ENCODE measurements around the gene RTL5. TPM values are rescaled to one million over a fixed set of nuclear protein-coding genes. Genes with fewer than 3 reads are reported as not detected.

Gene RTL5
- total and polyA plus RNA-seq, 2 experiments from 2014 or later, result 1.5 to 1.8 TPM

DNA sequence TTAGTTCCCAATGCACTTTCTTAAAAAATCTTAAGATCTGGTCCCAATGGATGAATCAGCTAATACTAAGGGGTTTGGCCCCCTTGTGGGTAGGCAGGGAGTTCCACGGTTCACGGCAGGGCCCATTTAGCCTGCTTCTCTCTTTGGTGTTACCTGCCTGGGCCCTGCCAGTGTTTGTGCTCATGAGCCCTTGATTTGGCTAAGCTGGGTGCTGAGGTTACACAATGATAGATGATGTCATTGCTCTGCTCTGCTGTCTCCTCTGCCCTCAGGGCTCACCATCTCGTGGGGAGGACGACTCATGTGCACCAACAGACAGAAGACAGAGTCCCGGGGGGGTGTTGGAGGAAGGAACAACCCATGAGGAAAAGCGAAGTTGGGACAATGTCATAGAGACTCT, 24.4 kb downstream of the RTL5 start:
- Histone ChIP-seq H3K4me3 (no peak overlapping the region), H3K36me3 (ENCODE audit: low read depth) (no peaks in the 10 kb centered on the region), H3K9me2 (ENCODE audit: insufficient read depth) (no peaks in the 10 kb centered on the region), H3K9me3 (ENCODE audit: low read depth) (no peaks in the 10 kb centered on the region), H2AFZ (no peak overlapping the region), H3K9ac (no peak overlapping the region), H3K4me1 (ENCODE audit: insufficient read depth) (no peaks in the 10 kb centered on the region), H3K27me3 (replicated peaks; ENCODE audit: insufficient read depth) (no peaks in the 10 kb centered on the region), H3K4me2 (ENCODE audit: unreplicated experiment) (no peak overlapping the region), H3K27ac (no peak overlapping the region), H3K79me2 (ENCODE audit: insufficient read depth) (no peaks in the 10 kb centered on the region), H4K20me1 (ENCODE audit: insufficient read depth) (no peaks in the 10 kb centered on the region), H3F3A (ENCODE audit: insufficient read depth) (no peaks in the 10 kb centered on the region)
- TF ChIP-seq EZH2phosphoT487 (IDR thresholded peaks at IDR 0.05; ENCODE audit: insufficient read depth, low read depth) (no peak), EZH2 (IDR thresholded peaks at IDR 0.05; ENCODE audit: insufficient read depth, poor library complexity, severe bottlenecking) (no peak)
- in situ Hi-C loops (cut with MboI), result no loop called here
- 62% methylated on average over 6 of the region's 6 CpGs for WGBS, 2 experiments (ENCODE audit: low coverage in 1 of 2, low lambda C conversion rate in 2 of 2, missing lambda C conversion rate in 2 of 2)
- DNase-seq, result peak; percentile 81

DNA sequence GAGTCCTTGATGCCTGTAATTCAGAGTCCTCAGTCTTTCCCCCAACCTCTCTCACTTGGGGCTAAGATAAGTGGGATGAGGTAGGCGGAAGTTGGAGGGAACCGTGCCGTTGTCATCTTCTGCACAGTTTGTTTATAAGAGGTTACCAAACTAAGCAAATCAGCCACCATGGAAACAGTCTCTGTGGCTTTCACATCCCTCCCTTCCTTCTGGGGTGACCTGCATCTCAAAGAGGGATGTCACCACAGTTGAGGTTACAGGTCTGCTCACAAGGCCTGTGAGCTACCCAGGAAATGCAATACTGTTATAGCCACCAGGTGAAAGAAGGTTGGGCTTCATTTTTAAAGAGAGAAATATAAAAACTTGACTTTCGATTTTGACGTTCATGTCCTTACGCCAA, 26.3 kb downstream of the RTL5 start:
- WGBS, 2 experiments (ENCODE audit: low coverage in 1 of 2, low lambda C conversion rate in 2 of 2, missing lambda C conversion rate in 2 of 2), result 84 to 85% methylated on average over 6 of the region's 6 CpGs
- no peak for DNase-seq
- H3K9ac ChIP-seq, result no peak overlapping the region
- H4K20me1 ChIP-seq (ENCODE audit: insufficient read depth), result no peaks in the 10 kb centered on the region
- in situ Hi-C loops (cut with MboI), result no loop called here
- no peak overlapping the region for H3K27ac ChIP-seq
- no peaks in the 10 kb centered on the region for H3K79me2 ChIP-seq (ENCODE audit: insufficient read depth)
- no peak overlapping the region for H2AFZ ChIP-seq
- H3F3A ChIP-seq (ENCODE audit: insufficient read depth), result no peaks in the 10 kb centered on the region
- no peaks in the 10 kb centered on the region for H3K4me1 ChIP-seq (ENCODE audit: insufficient read depth)
- H3K4me3 ChIP-seq, result no peak overlapping the region
- no peaks in the 10 kb centered on the region for H3K9me2 ChIP-seq (ENCODE audit: insufficient read depth)
- no peaks in the 10 kb centered on the region for H3K27me3 ChIP-seq (replicated peaks; ENCODE audit: insufficient read depth)
- H3K9me3 ChIP-seq (ENCODE audit: low read depth), result no peaks in the 10 kb centered on the region
- no peak for TF ChIP-seq EZH2phosphoT487 (IDR thresholded peaks at IDR 0.05; ENCODE audit: insufficient read depth, low read depth)
- H3K4me2 ChIP-seq (ENCODE audit: unreplicated experiment), result no peak overlapping the region
- H3K36me3 ChIP-seq (ENCODE audit: low read depth), result no peaks in the 10 kb centered on the region

DNA sequence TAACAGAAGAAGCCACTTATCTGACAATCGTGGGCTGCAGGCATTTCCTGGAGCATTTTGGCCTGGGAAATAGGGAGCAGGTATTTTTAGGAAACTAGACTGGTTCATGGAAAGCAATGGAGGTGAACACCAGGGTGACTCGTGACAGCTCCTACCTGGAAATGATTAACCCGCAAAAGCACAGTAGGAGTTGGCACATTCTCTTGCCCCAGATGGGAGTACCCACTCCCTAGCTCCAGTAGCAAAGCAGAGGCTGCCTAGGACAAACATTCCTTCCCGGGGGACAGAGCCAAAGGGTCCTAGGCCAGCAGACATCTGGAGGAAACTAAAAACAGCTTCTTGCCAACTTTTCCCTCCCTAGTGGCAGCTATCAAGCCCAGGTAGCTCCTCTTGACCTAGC, 29.0 kb downstream of the RTL5 start:
- no peaks in the 10 kb centered on the region for H4K20me1 ChIP-seq (ENCODE audit: insufficient read depth)
- no peaks in the 10 kb centered on the region for H3K4me1 ChIP-seq (ENCODE audit: insufficient read depth)
- H3K27ac ChIP-seq, result no peak overlapping the region
- no peaks in the 10 kb centered on the region for H3K9me3 ChIP-seq (ENCODE audit: low read depth)
- no peak overlapping the region for H3K4me3 ChIP-seq
- H3K4me2 ChIP-seq (ENCODE audit: unreplicated experiment), result no peak overlapping the region
- H3F3A ChIP-seq (ENCODE audit: insufficient read depth), result no peaks in the 10 kb centered on the region
- DNase-seq, result no peak
- in situ Hi-C loops (cut with MboI), result no loop called here
- no peak overlapping the region for H2AFZ ChIP-seq
- no peaks in the 10 kb centered on the region for H3K27me3 ChIP-seq (replicated peaks; ENCODE audit: insufficient read depth)
- H3K9ac ChIP-seq, result no peak overlapping the region
- WGBS, 2 experiments (ENCODE audit: low coverage in 1 of 2, low lambda C conversion rate in 2 of 2, missing lambda C conversion rate in 2 of 2), result 88 to 90% methylated on average over 2 to 3 of the region's 4 CpGs
- TF ChIP-seq EZH2 (IDR thresholded peaks at IDR 0.05; ENCODE audit: insufficient read depth, poor library complexity, severe bottlenecking) (no peak), EZH2phosphoT487 (IDR thresholded peaks at IDR 0.05; ENCODE audit: insufficient read depth, low read depth) (no peak)
- H3K79me2 ChIP-seq (ENCODE audit: insufficient read depth), result no peaks in the 10 kb centered on the region
- H3K36me3 ChIP-seq (ENCODE audit: low read depth), result no peaks in the 10 kb centered on the region
- no peaks in the 10 kb centered on the region for H3K9me2 ChIP-seq (ENCODE audit: insufficient read depth)

DNA sequence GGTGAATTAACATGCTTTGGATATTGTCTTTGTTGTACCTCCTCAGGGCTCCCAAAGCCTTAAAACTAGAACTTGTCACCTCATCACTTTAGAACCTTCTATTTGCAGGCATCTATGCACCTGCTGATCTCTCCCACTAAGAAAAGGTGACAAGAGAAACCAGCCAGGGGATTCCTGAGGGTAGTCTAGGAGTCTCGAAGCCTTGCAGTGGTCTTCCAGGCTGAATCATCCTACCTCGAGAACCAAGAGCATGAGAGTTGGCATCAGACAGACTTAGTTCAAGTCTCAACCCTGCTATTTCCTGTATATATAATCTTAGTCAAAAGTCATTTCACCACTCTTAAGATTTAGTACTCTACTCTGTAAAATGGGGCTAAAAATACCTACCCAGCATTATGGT, 29.6 kb downstream of the RTL5 start:
- H3K4me1 ChIP-seq (ENCODE audit: insufficient read depth), result no peaks in the 10 kb centered on the region
- in situ Hi-C loops (cut with MboI), result no loop called here
- H3K9me2 ChIP-seq (ENCODE audit: insufficient read depth), result no peaks in the 10 kb centered on the region
- no peak overlapping the region for H3K27ac ChIP-seq
- no peaks in the 10 kb centered on the region for H3K27me3 ChIP-seq (replicated peaks; ENCODE audit: insufficient read depth)
- H3K9ac ChIP-seq, result no peak overlapping the region
- TF ChIP-seq EZH2 (IDR thresholded peaks at IDR 0.05; ENCODE audit: insufficient read depth, poor library complexity, severe bottlenecking) (no peak), EZH2phosphoT487 (IDR thresholded peaks at IDR 0.05; ENCODE audit: insufficient read depth, low read depth) (no peak)
- no peak overlapping the region for H2AFZ ChIP-seq
- DNase-seq, result no peak
- WGBS, 2 experiments (ENCODE audit: low coverage in 1 of 2, low lambda C conversion rate in 2 of 2, missing lambda C conversion rate in 2 of 2), result 70 to 93% methylated on average over 2 of the region's 2 CpGs
- no peak overlapping the region for H3K4me2 ChIP-seq (ENCODE audit: unreplicated experiment)
- H3F3A ChIP-seq (ENCODE audit: insufficient read depth), result no peaks in the 10 kb centered on the region
- H3K9me3 ChIP-seq (ENCODE audit: low read depth), result no peaks in the 10 kb centered on the region
- H3K4me3 ChIP-seq, result no peak overlapping the region
- H3K36me3 ChIP-seq (ENCODE audit: low read depth), result no peaks in the 10 kb centered on the region
- no peaks in the 10 kb centered on the region for H3K79me2 ChIP-seq (ENCODE audit: insufficient read depth)
- H4K20me1 ChIP-seq (ENCODE audit: insufficient read depth), result no peaks in the 10 kb centered on the region

DNA sequence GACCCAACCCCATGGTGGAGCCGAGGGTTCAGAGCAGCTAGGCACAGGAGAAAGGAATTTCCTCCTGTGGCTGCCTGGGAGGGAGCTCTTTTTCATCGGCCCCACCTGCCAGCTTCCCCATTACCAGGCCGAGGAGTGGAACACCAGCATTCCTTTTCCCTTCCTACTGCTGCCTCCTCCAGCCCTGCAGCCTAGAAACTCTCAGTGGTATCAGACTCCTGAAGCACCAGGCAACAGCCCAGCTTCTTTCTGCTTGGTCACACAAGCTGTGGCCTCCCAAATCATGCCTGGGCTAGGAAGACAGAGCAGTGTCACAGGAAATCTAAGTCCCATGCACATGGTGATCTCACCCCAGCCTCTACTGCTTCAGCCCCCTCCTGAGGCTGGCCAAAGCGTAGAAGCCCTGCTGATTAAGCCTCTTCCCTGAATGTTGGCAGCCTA, 30.1 kb downstream of the RTL5 start:
- H2AFZ ChIP-seq, result no peak overlapping the region
- in situ Hi-C loops (cut with MboI), result no loop called here
- H3K4me2 ChIP-seq (ENCODE audit: unreplicated experiment), result no peak overlapping the region
- TF ChIP-seq EZH2phosphoT487 (IDR thresholded peaks at IDR 0.05; ENCODE audit: insufficient read depth, low read depth), result no peak
- no peak for TF ChIP-seq EZH2 (IDR thresholded peaks at IDR 0.05; ENCODE audit: insufficient read depth, poor library complexity, severe bottlenecking)
- 89 to 96% methylated on average over 1 to 4 of the region's 4 CpGs for WGBS, 2 experiments (ENCODE audit: low coverage in 1 of 2, low lambda C conversion rate in 2 of 2, missing lambda C conversion rate in 2 of 2)
- no peaks in the 10 kb centered on the region for H3K9me3 ChIP-seq (ENCODE audit: low read depth)
- no peaks in the 10 kb centered on the region for H3K9me2 ChIP-seq (ENCODE audit: insufficient read depth)
- no peak overlapping the region for H3K4me3 ChIP-seq
- no peaks in the 10 kb centered on the region for H4K20me1 ChIP-seq (ENCODE audit: insufficient read depth)
- H3K36me3 ChIP-seq (ENCODE audit: low read depth), result no peaks in the 10 kb centered on the region
- no peaks in the 10 kb centered on the region for H3K79me2 ChIP-seq (ENCODE audit: insufficient read depth)
- H3F3A ChIP-seq (ENCODE audit: insufficient read depth), result no peaks in the 10 kb centered on the region
- no peaks in the 10 kb centered on the region for H3K27me3 ChIP-seq (replicated peaks; ENCODE audit: insufficient read depth)
- DNase-seq, result no peak
- no peak overlapping the region for H3K27ac ChIP-seq
- no peaks in the 10 kb centered on the region for H3K4me1 ChIP-seq (ENCODE audit: insufficient read depth)
- no peak overlapping the region for H3K9ac ChIP-seq
